ENCODE results near the gene NCOA5. TPM values are rescaled to one million over a fixed set of nuclear protein-coding genes. Genes with fewer than 3 reads are reported as not detected.

NCOA5 gene
- total RNA-seq, 1 experiment from 2014 or later = 50.5 TPM

DNA sequence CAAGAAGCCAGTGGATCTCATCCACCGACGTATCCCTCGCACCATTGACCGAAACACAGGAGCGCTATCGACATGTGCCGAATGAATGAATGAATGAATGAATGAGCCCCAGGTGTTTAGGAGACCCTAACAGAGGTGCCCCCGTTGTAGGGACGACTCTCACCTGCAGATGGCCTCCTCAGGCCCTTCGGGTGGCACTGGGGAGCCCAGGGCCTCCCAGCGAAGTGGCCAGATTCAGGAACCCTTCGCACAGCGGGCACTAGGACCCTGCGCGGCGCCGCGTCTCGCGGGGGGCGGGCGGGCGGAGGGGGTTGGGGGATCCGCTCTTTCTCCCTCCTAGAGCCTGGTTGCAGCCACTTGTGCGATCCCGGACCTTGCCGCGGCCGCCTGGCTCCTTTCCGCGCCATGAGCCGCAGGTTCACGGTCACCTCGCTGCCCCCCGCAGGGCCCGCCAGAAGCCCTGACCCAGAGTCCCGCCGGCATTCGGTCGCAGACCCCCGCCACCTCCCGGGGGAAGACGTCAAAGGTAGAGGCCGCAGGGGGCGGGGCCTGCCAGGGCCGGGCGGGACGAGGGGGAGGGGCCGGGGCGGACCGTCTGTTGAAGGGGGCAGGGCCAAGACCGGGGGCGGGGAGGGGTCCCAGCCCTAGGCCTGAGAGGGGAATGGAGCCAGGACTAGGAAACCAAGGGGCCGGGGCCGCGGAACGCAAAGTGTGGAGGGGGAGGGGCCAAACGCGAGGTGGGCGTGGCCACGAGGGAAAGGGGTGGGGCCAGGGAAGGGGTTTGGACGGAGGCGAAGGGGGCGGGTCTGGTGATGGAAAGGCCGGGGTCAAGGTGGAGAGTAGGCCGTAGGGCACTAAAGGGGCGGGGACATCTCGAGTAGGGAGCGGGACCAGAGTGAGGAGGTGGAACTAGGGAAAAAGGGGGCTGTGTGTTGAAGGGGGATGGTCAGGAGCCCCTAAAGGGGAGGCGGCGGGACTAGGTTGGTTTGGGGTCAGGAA lies 68.1 kb downstream of the NCOA5 start:
- Histone ChIP-seq H3K36me3 (no peaks in the 10 kb centered on the region), H3K4me1 (peaks cover 4% of the 10 kb centered on the region; the same call in 1 of the 2 replicates), H3K9me3 (replicated peaks) (no peaks in the 10 kb centered on the region), H3K4me3 (peak overlapping the region; percentile 88), H3K27me3 (no peaks in the 10 kb centered on the region; the same call in 1 of the 2 replicates), H3K27ac (no peak overlapping the region; the same call in 1 of the 2 replicates)
- DNase-seq = peak; percentile 87 to 91

DNA sequence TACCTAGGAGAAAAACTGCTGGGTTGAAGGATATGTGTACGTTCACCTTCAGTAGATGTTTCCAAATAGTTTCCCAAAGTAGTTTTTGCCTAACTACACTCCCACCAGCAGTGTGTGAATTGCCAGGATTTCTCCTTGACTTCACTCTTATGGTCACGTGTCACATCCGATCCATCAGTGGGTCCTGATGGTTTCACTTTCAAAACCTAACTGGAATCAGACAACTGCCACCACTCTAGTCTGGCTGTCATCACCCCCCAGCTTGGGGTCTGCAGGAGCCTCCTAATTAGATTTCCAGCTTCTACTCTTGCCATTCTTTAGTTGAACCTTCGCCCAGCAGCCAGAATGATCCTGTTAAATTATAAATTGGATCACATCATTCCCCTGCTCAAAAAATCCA lies 69.2 kb downstream of the NCOA5 start:
- DNase-seq = no peak
- Histone ChIP-seq H3K4me3 (no peak overlapping the region), H3K9me3 (replicated peaks) (no peaks in the 10 kb centered on the region), H3K27me3 (peaks cover 3% of the 10 kb centered on the region; the same call in 1 of the 2 replicates), H3K27ac (no peak overlapping the region), H3K4me1 (peaks cover 4% of the 10 kb centered on the region; the same call in 1 of the 2 replicates), H3K36me3 (no peaks in the 10 kb centered on the region)

DNA sequence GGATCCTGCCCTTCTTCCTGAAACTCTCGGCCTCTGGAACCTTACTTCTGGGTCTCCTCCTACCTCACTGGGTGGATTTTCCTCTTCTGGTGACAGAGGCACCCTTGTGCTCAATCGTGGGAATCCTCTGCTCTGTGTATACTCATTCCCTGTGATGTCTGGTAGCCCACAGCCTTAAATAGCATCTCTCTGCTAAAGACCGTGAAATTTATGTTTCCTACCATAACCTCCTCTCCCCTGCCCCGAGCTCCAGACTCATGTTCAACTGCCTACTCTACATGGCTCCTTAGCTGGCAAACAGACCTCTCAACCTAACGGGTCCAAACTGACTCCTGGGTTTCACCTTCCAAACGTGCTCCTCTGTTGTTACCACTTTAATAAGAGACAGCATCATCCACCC lies 71.2 kb downstream of the NCOA5 start:
- H3K27me3 ChIP-seq = peaks cover 4% of the 10 kb centered on the region; the same call in 1 of the 2 replicates

DNA sequence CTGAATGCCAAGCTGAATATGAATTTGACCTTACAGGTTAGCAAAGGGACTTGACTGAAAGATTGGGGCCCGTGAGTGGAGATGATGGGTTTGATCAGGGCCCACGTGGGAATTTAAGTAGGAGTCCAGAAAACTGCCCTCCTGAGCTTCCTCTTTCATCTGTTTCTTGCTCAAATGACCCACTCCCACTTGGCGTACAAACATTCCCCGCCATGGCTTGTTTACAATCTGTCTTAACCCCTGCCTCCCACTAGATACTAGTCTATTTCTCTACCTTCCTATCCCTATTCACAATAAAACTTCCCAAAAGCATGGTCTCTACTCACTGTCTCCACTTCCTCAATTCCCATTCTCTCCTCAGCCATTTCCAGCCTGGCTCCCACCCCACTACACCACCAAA lies 71.7 kb downstream of the NCOA5 start:
- Histone ChIP-seq H3K9me3 (replicated peaks) (no peaks in the 10 kb centered on the region), H3K4me3 (no peak overlapping the region), H3K36me3 (no peaks in the 10 kb centered on the region), H3K27me3 (peaks cover 4% of the 10 kb centered on the region; the same call in 1 of the 2 replicates), H3K27ac (0 out of 2 replicates have a peak overlapping the region, but pooled peaks have one; percentile 6), H3K4me1 (peaks cover 4% of the 10 kb centered on the region; the same call in 1 of the 2 replicates)
- no peak for DNase-seq

More for the DNA sequence above, 71.2 kb downstream of the NCOA5 start:
- Histone ChIP-seq H3K4me3 (no peak overlapping the region), H3K4me1 (peaks cover 4% of the 10 kb centered on the region; the same call in 1 of the 2 replicates), H3K9me3 (replicated peaks) (no peaks in the 10 kb centered on the region), H3K36me3 (no peaks in the 10 kb centered on the region), H3K27ac (peak overlapping the region; percentile 14; the same call in 1 of the 2 replicates)
- DNase-seq = peak; percentile 30 to 65

DNA sequence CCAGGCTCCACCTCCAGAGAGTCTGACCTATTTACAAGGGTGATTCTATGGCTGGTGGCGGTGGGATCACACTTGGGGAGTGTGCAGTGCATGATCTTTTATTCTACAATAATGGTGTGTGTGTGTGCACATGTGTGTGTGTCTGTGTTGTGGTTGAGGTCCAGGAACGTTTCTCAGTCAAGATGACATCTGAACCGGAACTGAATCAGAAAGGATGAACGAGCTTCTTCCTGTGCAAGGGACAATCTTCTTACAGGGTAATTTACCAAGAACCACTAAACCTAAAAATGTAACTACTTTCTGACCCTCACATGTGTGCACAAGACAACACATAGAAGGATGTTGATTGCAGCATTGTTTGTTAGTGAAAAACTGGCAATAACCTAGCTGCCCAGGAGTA lies 72.5 kb downstream of the NCOA5 start:
- peaks cover 4% of the 10 kb centered on the region; the same call in 1 of the 2 replicates for H3K27me3 ChIP-seq

GRCh38 chr20:46014517-46015396 lies 75.0 kb downstream of the NCOA5 start:
- Histone ChIP-seq H3K9me3 (replicated peaks) (no peaks in the 10 kb centered on the region), H3K27me3 (0 out of 2 replicates have a peak, but pooled peaks cover 4% of the 10 kb centered on the region), H3K4me3 (no peak overlapping the region), H3K36me3 (no peaks in the 10 kb centered on the region), H3K27ac (no peak overlapping the region), H3K4me1 (peaks cover 4% of the 10 kb centered on the region; the same call in 1 of the 2 replicates)
- no peak for DNase-seq

More for the DNA sequence above, 72.5 kb downstream of the NCOA5 start:
- DNase-seq = no peak
- H3K4me3 ChIP-seq = no peak overlapping the region
- peaks cover 4% of the 10 kb centered on the region; the same call in 1 of the 2 replicates for H3K4me1 ChIP-seq
- no peaks in the 10 kb centered on the region for H3K36me3 ChIP-seq
- H3K27ac ChIP-seq = no peak overlapping the region
- H3K9me3 ChIP-seq (replicated peaks) = no peaks in the 10 kb centered on the region

DNA sequence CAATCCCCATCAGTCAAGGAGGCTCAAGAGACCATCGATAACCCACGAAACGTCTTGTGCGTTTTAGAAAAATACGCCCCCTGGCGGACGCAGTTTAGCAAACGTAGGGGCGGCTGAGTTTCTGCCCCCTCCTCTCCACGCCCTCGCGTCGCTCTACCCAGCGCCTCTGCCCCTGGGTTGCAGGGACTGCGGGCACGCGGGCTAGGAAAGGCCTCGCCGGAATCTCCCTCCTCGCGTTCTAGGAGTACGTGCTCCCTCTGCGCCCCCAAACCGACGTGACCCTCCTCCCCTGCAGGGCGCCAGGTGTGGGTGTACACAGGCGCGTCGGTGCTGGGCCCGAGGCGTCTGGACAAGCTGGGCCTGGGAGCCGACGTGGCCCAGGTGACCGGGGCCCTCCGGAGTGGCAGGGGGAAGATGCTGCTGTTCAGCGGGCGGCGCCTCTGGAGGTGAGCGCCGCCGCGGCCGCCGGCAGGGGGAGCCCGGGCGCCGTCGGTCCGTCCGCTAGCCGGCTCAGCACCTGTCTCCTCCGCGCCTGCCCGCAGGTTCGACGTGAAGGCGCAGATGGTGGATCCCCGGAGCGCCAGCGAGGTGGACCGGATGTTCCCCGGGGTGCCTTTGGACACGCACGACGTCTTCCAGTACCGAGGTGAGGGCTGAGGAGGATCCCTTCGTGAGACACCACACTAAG lies 75.8 kb downstream of the NCOA5 start:
- DNase-seq = peak; percentile 62 to 82
- Histone ChIP-seq H3K27ac (no peak overlapping the region), H3K9me3 (replicated peaks) (no peaks in the 10 kb centered on the region), H3K4me1 (peaks cover 3% of the 10 kb centered on the region; the same call in 1 of the 2 replicates), H3K36me3 (no peaks in the 10 kb centered on the region), H3K27me3 (0 out of 2 replicates have a peak, but pooled peaks cover 4% of the 10 kb centered on the region), H3K4me3 (no peak overlapping the region)

DNA sequence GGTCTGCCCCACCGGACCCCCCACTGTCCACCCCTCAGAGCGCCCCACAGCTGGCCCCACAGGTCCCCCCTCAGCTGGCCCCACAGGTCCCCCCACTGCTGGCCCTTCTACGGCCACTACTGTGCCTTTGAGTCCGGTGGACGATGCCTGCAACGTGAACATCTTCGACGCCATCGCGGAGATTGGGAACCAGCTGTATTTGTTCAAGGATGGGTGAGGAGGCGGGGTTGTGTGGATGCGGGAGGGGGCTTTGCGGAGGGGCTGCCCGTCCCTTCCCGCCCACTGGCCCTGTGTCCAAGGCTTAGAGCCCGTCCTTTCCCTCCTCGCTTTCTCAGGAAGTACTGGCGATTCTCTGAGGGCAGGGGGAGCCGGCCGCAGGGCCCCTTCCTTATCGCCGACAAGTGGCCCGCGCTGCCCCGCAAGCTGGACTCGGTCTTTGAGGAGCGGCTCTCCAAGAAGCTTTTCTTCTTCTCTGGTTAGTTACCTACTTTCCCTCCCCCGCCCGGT lies 76.4 kb downstream of the NCOA5 start:
- no peak overlapping the region for H3K4me3 ChIP-seq
- H3K4me1 ChIP-seq = no peaks in the 10 kb centered on the region
- no peak overlapping the region for H3K27ac ChIP-seq
- 0 out of 2 replicates have a peak, but pooled peaks cover 4% of the 10 kb centered on the region for H3K27me3 ChIP-seq
- no peaks in the 10 kb centered on the region for H3K9me3 ChIP-seq (replicated peaks)
- no peak for DNase-seq
- H3K36me3 ChIP-seq = no peaks in the 10 kb centered on the region

GRCh38 chr20:46012921-46013320 lies 76.8 kb downstream of the NCOA5 start:
- no peak overlapping the region for H3K27ac ChIP-seq
- DNase-seq = no peak
- no peaks in the 10 kb centered on the region for H3K4me1 ChIP-seq
- no peaks in the 10 kb centered on the region for H3K36me3 ChIP-seq
- no peaks in the 10 kb centered on the region for H3K9me3 ChIP-seq (replicated peaks)
- H3K4me3 ChIP-seq = no peak overlapping the region
- 0 out of 2 replicates have a peak, but pooled peaks cover 4% of the 10 kb centered on the region for H3K27me3 ChIP-seq

DNA sequence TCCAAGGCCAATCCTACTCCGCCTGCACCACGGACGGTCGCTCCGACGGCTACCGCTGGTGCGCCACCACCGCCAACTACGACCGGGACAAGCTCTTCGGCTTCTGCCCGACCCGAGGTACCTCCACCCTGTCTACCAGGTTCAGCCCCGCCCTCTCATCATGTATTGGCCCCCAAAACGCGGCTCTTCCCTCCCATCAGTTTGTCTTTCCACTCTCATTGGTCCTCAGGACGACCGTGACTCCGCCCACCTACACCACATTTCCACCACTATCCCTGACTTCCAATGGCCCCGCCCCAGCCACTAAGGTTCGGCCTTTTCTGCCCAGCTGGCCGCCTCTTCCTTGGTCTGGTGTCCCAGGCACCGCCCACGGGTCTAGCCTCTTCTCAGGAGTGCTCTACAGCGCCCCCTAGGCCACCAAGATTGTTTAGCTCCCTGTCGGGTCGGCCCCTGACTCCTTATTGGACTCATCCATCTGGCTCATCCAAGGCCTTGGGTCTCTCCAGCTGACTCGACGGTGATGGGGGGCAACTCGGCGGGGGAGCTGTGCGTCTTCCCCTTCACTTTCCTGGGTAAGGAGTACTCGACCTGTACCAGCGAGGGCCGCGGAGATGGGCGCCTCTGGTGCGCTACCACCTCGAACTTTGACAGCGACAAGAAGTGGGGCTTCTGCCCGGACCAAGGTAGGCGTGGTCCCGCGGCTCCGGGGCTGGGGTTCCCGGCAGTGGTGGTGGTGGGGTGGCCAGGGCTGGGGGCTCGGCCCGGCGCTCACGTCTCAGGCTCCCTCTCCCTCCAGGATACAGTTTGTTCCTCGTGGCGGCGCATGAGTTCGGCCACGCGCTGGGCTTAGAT lies 77.9 kb downstream of the NCOA5 start:
- Histone ChIP-seq H3K4me3 (no peak overlapping the region), H3K36me3 (no peaks in the 10 kb centered on the region), H3K9me3 (replicated peaks) (no peaks in the 10 kb centered on the region; the same call in 1 of the 2 replicates), H3K4me1 (no peaks in the 10 kb centered on the region), H3K27me3 (peaks cover 4% of the 10 kb centered on the region; the same call in 1 of the 2 replicates), H3K27ac (no peak overlapping the region)
- DNase-seq = peak; percentile 64 to 71

All from SJCRH30 (cell line).